Activated CD8-positive, alpha-beta memory T cell treated with anti-CD3 and anti-CD28 coated beads for 1 hour (primary cell): ENCODE measurements around the gene SMAD1.
"Not testable (repeated sequence)": the region's sequence is repeated elsewhere in the genome, so short reads cannot be mapped to it uniquely, and the experiment has no call there.

Source experiments
- DNase-seq, 2 donors: peaks; one replicate each; pipeline ENCODE4 v3.0.0-alpha.2; 2020; ENCODE audit warnings: low read depth in 1 of 2; ENCODE audit errors: extremely low read depth in 1 of 2

The SMAD1 gene

GRCh38 chr4:145525291-145525740 is 43.7 kb downstream of the SMAD1 start:
- no peak for DNase-seq

GRCh38 chr4:145527773-145528172 is 46.1 kb downstream of the SMAD1 start:
- no peak for DNase-seq

GRCh38 chr4:145528601-145529000 is 46.9 kb downstream of the SMAD1 start:
- DNase-seq = no peak

GRCh38 chr4:145530189-145530588 is 48.5 kb downstream of the SMAD1 start:
- DNase-seq = no peak

GRCh38 chr4:145530662-145531061 is 49.0 kb downstream of the SMAD1 start:
- DNase-seq = no peak

- DNase-seq = no peak
These were observed 49.6 kb downstream of the SMAD1 start for GRCh38 chr4:145531223-145531622.

- DNase-seq = no peak
These were observed 50.2 kb downstream of the SMAD1 start for GRCh38 chr4:145531859-145532258.

- DNase-seq = no peak
These were observed 51.3 kb downstream of the SMAD1 start for GRCh38 chr4:145533001-145533400.

GRCh38 chr4:145533415-145533814 is 51.8 kb downstream of the SMAD1 start:
- DNase-seq = not testable (repeated sequence)

- DNase-seq = no peak
These were observed 52.3 kb downstream of the SMAD1 start for GRCh38 chr4:145533961-145534360.

GRCh38 chr4:145535202-145535601 is 53.5 kb downstream of the SMAD1 start:
- no peak for DNase-seq

GRCh38 chr4:145536044-145536443 is 54.4 kb downstream of the SMAD1 start:
- DNase-seq = no peak

- DNase-seq = no peak
These were observed 56.9 kb downstream of the SMAD1 start for GRCh38 chr4:145538596-145538995.

- DNase-seq = no peak
These were observed 58.0 kb downstream of the SMAD1 start for GRCh38 chr4:145539671-145540070.

- DNase-seq = no peak
These were observed 58.6 kb downstream of the SMAD1 start for GRCh38 chr4:145540235-145540634.

GRCh38 chr4:145541346-145541745 is 59.7 kb downstream of the SMAD1 start:
- no peak for DNase-seq

GRCh38 chr4:145545031-145545430 is 63.4 kb downstream of the SMAD1 start:
- DNase-seq = no peak

- DNase-seq = no peak
These were observed 64.0 kb downstream of the SMAD1 start for GRCh38 chr4:145545538-145546174.

- DNase-seq = no peak
These were observed 64.7 kb downstream of the SMAD1 start for GRCh38 chr4:145546175-145546915.

GRCh38 chr4:145551660-145552059 is 70.0 kb downstream of the SMAD1 start:
- DNase-seq = no peak

- DNase-seq = no peak
These were observed 70.6 kb downstream of the SMAD1 start for GRCh38 chr4:145552181-145552822.

- no peak for DNase-seq
These were observed 71.7 kb downstream of the SMAD1 start for GRCh38 chr4:145553375-145553774.
